ENCODE results near the gene AEN.

Gene AEN

DNA sequence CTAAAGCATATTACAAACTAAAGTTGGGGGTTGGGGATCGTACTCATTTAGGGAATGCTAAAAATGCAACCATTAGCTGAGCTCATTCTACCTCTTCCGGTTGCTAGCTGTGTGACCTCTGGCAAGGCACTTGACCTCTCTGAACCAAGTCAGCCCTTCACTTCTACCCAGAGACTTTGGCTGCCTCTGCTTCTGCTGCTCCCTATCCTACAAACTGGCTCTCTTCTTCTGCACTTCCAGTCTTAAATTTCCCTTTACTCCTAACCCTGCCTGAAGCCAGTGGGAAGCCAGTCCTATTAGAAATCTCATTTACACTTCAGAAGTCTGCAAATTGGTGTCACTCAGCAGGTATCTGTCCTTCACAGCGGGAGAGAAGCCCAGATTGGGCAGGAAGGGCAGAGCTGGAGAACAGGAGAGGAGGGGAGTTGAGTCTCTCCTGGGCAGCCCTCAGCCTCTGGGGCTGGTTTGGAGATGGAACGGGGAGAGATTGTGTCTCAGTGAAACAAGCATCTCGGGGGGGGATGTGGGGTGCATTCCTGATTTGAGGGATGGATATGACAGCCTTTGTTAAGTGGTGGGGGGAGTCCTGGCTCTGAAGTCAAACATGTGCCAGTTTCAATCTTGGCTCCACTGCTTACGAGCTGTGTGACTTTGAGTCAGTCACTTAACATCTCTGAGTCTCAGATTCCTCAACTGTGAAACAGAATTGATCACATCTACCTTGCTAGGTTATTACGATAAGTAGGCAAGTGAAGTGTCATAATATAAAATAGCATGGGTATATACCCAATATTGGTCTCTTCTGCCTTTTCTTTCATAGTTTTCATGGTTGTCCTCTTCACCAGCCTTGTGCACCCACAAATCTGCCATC, 7.8 kb upstream of the AEN start:
- no peak for DNase-seq

DNA sequence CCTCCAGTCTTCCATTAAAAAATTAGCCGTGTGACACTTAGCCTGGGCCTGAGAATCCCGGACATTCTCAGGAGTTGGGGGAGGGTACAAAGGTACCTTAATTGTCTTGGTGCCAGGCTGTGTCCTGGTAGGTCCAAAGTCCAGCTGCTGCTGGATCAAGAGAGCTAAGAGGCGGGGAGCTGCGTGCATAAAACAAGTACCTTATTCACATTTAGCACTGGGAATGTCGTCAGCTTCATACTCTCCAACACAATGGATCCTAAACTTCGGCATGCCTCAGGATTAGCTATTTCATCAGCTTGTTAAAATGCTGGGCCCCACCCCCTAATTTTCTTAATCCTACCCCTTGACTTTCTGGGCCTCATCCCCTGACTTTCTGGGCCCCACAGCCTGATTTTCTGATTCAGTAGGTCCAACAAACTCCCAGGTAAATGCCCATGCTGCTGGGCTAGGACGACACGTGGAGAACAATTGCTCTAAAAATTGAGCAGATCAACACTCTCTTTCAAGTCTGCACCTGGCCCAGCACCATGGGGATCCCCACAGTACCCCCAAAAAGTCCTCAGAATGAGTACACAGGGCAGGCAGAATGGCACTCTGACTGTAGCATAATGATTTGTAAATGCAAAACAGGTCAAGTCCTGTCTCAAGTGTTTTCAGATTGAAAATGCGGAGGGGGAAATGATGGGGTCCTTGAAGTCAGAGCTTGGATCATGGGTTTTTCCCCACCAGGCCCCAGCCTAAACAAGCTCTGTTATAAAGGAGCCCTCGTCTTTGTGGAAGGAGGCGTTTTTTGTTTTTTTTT, 5.6 kb upstream of the AEN start:
- no peak for DNase-seq

- DNase-seq, result no peak
Observed at GRCh38 chr15:88616240-88616639, 4.9 kb upstream of the AEN start.

DNA sequence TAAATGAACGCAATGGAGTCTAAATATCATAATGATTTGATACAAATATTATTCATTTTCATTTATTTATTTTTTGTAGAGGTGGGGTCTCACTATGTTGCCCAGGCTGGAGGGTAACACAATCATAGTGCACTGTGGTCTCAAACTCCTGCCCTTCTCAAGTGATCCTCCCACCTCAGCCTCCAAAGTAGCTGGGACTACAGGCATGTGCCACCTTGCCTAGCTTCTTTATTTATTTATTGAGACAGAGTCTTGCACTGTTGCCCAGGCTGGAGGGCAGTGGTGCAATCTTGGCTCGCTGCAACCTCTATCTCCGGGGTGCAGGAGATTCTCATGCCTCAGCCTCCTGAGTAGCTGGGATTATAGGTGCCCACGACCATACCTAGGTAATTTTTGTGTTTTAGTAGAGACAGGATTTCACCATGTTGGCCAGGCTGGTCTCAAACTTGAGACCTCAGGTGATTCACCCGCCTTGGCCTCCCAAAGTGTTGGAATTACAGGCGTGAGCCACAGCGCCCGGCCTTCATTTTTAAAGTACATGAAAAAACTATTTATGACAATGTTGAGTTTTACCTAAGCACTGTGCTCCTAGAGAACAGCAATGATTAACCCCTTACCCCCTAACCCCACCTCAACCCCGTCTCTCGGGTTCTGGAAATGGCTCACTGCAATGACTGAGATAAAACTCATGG, 4.0 kb upstream of the AEN start:
- DNase-seq, result no peak

- DNase-seq, result no peak
Observed at GRCh38 chr15:88617790-88618189, 3.4 kb upstream of the AEN start.

DNA sequence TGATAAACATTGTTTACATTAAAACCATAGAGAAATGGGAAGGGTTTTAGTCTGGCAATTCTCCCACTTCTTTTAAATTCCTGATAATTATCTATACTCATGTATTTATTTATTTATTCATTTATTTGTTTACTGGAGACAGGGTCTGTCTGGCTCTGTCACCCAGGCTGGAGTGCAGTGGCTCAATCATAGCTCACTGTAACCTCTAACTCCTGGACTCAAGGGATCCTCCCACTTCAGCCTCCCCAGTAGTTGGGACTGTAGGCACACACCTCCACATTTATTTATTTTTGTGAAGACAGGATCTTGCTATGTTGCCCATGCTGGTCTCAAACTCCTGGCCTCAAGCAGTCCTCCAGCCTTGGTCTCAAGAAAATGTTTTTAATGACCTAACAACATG, 2.5 kb upstream of the AEN start:
- DNase-seq, result no peak

- DNase-seq, result no peak
Observed at GRCh38 chr15:88619796-88620195, 1.3 kb upstream of the AEN start.

DNA sequence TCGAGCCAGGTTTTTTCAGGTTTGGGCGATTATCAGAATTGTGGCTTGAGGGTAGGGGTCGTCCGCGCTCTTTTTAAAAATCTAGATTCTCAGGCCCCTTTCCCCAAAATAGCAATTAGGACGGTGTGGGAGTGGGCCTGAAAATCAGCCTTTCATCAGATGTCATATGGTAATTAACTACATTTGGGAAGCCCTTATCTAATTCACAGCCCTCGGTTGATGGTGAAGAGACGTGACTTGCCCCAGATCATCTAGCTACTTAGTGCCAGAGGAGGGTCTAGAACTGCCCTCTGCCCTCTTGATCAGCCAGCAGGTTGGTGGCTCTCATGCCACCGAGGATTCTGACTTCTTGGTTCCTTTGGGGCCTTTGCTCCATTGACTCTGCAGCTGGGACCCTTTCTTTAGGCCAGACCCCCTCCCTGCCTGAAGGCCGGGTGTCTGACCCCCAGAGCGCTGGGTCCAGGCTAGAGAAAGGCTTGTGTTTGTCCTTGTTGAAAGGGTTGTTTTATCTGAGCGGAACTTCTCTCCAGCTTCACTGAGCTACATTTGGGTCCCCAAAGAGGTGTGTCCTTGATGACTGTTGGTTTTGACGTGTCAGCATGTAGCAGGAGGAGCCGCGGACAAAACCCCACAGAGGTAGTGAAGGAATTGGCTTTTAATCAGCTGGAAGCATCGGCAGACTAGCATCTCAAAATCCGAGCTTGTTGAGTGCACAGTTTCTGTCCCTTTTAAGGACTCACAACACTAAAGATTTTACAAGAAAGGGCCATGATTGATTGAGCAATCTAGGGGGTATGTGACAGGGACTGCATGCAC, 857 bp downstream of the AEN start:
- no peak for DNase-seq

GRCh38 chr15:88622605-88622975, 1.4 kb downstream of the AEN start:
- DNase-seq, result no peak

DNA sequence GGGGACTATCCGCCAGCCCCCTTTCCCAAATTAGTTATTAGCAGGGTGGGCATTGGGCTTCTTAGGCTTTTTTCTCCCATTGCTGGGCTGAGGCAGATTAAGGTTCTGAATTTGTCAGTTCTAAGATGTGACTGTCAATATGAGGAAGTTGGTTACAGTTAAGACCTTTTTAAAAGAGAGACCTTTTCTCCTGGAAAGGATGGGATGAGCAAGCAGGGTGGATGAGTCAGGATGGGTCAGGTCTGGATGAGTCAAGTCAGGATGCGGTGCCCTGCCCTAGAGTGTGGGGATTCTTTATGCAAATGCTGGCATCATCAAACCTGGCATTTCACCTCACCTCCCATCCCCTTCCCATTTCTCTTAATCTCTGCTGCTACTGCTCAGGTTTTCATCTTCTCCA, 1.9 kb downstream of the AEN start:
- peak in 1 of 14 donors; percentile 34 for DNase-seq

GRCh38 chr15:88623632-88624031, 2.5 kb downstream of the AEN start:
- DNase-seq, result no peak

- DNase-seq, result no peak
Observed at GRCh38 chr15:88624156-88624970, 3.2 kb downstream of the AEN start.

GRCh38 chr15:88624971-88625490, 3.9 kb downstream of the AEN start:
- no peak for DNase-seq

GRCh38 chr15:88625943-88626741, 5.0 kb downstream of the AEN start:
- no peak for DNase-seq

DNA sequence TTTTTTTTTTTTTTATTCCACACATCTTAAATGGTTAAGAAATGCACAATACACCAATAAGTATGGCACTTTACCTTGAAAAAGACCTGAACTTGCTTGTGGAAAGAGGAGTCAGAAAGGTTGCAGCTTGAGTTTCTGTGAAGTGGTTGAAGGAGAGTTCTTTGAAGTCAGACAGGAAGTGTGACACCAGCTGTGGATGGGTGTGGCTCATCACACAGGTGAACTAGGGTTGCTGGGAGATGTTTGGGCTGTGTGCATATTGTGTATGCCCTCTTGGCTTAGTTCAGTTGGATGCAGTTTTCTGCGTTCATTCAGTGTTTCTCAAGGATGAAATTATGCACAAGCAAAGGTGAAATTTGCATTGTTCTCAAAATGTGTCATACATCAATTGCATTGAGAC, 6.3 kb downstream of the AEN start:
- DNase-seq, result no peak

DNA sequence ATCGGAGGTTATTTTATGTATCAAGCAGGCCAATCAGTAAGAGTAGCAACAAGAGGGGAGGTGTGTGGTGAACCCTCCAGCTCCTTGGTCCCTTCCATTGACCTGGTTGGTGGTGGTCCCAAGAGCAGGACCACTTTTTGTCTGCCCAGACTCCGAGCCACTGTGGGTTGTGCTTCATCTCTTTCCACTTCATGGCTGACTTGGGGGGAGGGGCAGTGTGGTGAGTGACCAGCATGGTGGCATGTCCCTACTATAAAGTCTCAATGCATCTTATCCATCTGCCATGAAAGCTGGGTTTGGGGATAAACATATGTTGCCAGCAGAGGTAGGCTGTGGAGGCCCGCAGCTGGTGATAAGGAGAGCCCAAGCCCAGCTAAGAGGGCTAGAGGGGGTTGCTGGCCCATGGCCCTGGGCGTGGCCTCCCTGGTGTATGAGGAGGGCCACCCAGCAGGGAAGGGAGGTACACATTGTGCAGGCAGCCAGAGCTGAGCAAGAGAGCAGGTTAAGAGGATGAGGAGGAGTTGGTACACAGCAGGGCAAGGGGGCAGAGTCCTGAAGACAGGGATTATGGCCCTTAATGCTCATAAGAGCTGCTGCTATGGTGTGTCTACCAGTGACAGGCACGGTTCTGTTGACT, 7.0 kb downstream of the AEN start:
- no peak for DNase-seq

DNA sequence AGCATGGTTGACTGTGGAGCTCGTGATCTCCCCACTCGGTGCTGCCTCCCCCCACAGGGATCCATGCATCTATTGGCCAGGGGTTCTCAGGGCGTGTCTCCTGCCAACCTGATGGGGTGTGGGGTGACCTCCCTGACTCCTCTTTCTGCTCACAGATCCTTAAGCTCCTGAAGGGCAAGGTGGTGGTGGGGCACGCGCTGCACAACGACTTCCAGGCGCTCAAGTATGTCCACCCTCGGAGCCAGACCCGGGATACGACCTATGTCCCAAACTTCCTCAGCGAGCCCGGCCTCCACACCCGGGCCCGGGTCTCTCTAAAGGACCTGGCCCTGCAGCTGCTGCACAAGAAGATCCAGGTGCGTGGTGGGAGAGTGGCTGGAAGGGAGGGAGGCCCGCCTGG, 7.9 kb downstream of the AEN start:
- DNase-seq, result no peak

- DNase-seq, result no peak
Observed at GRCh38 chr15:88630141-88630721, 9.1 kb downstream of the AEN start.

GRCh38 chr15:88630798-88631463, 9.8 kb downstream of the AEN start:
- DNase-seq, result no peak

Data from C1 segment of cervical spinal cord (tissue), 14 donors.